Esophagus (tissue), 2 donors: ENCODE data around the gene RPS2. TPM values are rescaled to one million over a fixed set of nuclear protein-coding genes. Genes with fewer than 3 reads are reported as not detected.

Experiments
- H3K27ac ChIP-seq, 2 donors: one replicate each; pipeline ENCODE4 v1.5.1; 2013; ENCODE audit warnings: low read depth in 2 of 2, mild to moderate bottlenecking in 2 of 2, inconsistent platforms in 1 of 2, low read length in 1 of 2, moderate library complexity in 1 of 2
- H3K27me3 ChIP-seq, 2 donors: one replicate each; pipeline ENCODE4 v1.6.1; 2013; ENCODE audit warnings: low read length in 2 of 2, control low read depth in 1 of 2, mild to moderate bottlenecking in 1 of 2; ENCODE audit not compliant: insufficient read depth in 2 of 2, control insufficient read depth in 1 of 2
- H3K36me3 ChIP-seq, 2 donors: one replicate each; pipeline ENCODE4 v1.6.1; 2013; ENCODE audit warnings: low read length in 1 of 2; ENCODE audit not compliant: control insufficient read depth in 2 of 2, insufficient read depth in 2 of 2
- H3K4me1 ChIP-seq, 2 donors: one replicate each; pipeline ENCODE4 v1.6.1; 2013; ENCODE audit warnings: low read length in 1 of 2; ENCODE audit not compliant: control insufficient read depth in 2 of 2, insufficient read depth in 2 of 2
- H3K4me3 ChIP-seq, 2 donors: one replicate each; pipeline ENCODE4 v1.5.1; 2013; ENCODE audit warnings: low read length in 2 of 2, mild to moderate bottlenecking in 2 of 2, low read depth in 1 of 2, moderate library complexity in 1 of 2
- H3K9me3 ChIP-seq, 2 donors: one replicate each; pipeline ENCODE4 v1.6.1; 2013; ENCODE audit warnings: mild to moderate bottlenecking in 2 of 2, low read depth in 1 of 2, low read length in 1 of 2, moderate library complexity in 1 of 2; ENCODE audit not compliant: control insufficient read depth in 2 of 2, insufficient read depth in 1 of 2
- WGBS, 2 donors: extraction: QIAGEN DNeasy Blood & Tissue Kit; methylation state at CpG; one replicate each; pipeline ENCODE4 v1.1.7; 2013; 5-methylcytosine and 5-hydroxymethylcytosine counted together
- polyA plus RNA-seq, 2 donors: library from polyadenylated mRNA; stranded (reverse); fragments of 200-250 nt; gene quantifications; one replicate each; pipeline ENCODE4 v1.2.3, GENCODE V29; 2013
- donor health status: healthy with polysubstance abuse.
- donor health status: Bipolar disorder and iron deficiency.

The RPS2 gene
- polyA plus RNA-seq, 2 donors = 2,871 to 3,908 TPM

DNA sequence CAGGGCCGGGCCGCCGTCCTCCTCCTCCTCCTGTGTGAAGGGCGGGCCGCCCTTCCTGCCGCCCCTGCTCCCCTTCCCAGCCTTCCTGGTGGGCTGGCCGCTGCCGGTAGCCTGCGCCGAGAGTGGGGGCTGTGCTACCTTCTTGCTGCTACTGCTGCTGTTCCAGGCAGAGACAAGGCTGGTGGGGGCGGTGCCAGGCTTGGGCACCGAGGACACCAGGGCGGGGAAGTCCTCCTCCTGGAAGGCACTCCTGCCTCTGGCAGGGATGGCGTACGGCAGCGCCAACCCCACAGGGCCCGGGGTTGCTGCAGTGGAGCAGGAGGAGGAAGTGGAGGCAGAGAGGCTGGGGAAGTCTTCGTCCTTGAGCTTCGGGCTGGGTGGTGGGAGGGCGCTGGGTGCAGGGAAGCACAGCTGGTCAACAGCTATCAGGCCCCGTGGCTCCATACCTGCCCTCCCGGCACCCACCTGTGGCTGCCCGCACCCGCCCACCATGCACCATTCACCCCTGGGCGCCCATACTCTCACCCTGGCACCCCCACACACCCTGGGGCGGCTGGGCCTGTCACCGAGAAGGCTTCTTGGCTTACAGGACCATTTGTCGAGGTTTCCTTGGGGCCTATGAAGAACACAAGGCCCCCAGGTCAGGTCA, 35.4 kb upstream of the RPS2 start:
- WGBS, 2 donors = 85 to 86% methylated on average over 27 to 28 of the region's 28 CpGs

GRCh38 chr16:1998852-1999801, 34.5 kb upstream of the RPS2 start:
- H3K27ac ChIP-seq = peak overlapping the region; percentile 20 to 21
- no peaks in the 10 kb centered on the region for H3K9me3 ChIP-seq
- 93 to 94% methylated on average over 39 of the region's 39 CpGs for WGBS, 2 donors
- peaks cover 2 to 11% of the 10 kb centered on the region in 2 donors for H3K4me1 ChIP-seq
- no peaks in the 10 kb centered on the region for H3K27me3 ChIP-seq
- peaks cover 15 to 60% of the 10 kb centered on the region in 2 donors for H3K36me3 ChIP-seq
- H3K4me3 ChIP-seq = no peak overlapping the region

More for the DNA sequence above, 35.4 kb upstream of the RPS2 start:
- Histone ChIP-seq H3K36me3 (peaks cover 15 to 62% of the 10 kb centered on the region in 2 donors), H3K27me3 (no peaks in the 10 kb centered on the region), H3K9me3 (no peaks in the 10 kb centered on the region), H3K4me1 (peaks cover 5 to 18% of the 10 kb centered on the region in 2 donors), H3K27ac (no peak overlapping the region), H3K4me3 (peak overlapping the region in 1 of 2 donors; percentile 13)

DNA sequence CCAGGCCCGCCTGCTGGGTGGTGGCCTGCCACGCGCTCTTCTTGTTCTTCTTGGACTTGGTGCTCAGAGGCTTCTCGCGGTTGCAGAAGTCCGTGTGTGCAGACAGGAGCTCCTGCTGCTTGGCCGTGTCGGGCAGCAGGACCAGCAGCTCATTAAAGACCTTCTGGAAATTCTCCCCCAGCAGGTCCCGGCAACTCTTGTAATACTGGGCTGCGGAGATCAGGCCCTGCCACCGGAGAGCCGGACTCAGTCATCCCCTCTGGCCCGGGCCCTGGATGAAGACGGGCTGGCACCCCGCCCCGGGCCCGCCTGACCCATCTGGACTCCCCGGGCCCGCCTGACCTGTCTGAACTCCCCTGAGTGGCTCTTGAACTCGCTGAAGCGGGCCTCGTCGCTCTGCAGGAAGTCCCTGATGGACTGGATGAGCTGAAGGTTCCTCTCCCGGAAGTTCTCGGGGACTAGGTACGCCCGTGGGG, 33.8 kb upstream of the RPS2 start:
- Histone ChIP-seq H3K4me1 (peaks cover 0 to 9% of the 10 kb centered on the region in 2 donors), H3K36me3 (peaks cover 15 to 59% of the 10 kb centered on the region in 2 donors), H3K27me3 (no peaks in the 10 kb centered on the region), H3K4me3 (no peak overlapping the region), H3K27ac (peak overlapping the region; percentile 29 to 74), H3K9me3 (no peaks in the 10 kb centered on the region)
- 85 to 87% methylated on average over 27 of the region's 27 CpGs for WGBS, 2 donors

DNA sequence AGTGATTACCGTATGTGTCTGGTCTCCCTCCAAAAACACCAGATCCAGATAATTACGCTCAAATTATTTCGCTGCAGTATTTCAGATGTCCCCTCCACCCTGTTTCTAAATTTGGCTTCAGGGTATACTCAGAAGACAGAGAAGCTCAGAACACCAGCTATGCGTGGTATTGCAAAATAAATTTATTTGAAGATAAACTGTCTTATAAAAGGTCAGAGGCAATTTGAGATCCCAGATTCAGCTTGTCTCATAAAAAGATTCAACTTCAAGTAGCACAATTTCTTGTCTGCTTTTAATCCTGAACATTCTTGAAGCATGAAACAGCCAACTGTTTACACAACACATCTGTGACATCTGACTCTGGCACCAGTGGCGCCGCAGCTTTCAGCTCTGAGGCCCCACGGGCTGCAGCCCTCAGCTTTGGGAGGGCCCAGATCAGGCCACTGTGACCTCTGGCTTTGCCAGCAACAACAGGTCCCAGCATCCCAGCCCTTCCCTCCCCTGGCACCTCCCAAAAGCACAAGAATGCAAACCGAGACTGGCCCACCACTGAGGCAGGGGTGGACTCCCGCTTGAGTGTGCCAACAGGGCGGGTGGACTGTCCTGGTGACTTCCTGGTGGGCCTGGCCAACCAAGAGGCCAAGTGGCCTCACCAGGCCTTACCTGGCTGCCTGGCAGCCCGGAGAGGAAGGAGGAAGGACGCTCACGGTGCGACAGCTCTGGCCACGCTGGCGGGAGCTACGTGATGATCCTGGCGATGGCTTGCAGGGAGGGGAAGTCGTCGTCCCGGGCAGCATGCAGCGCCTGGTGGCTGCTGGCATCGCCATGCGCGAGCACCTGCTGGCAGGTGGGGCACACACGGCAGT, 33.1 kb upstream of the RPS2 start:
- Histone ChIP-seq H3K4me1 (peaks cover 0 to 10% of the 10 kb centered on the region in 2 donors), H3K27me3 (no peaks in the 10 kb centered on the region), H3K9me3 (no peaks in the 10 kb centered on the region), H3K36me3 (peaks cover 15 to 52% of the 10 kb centered on the region in 2 donors), H3K27ac (peak overlapping the region; percentile 68 to 74), H3K4me3 (no peak overlapping the region)
- 73 to 77% methylated on average over 26 of the region's 26 CpGs for WGBS, 2 donors

- WGBS, 2 donors = 55% methylated on average over 2 of the region's 2 CpGs
- no peak overlapping the region for H3K4me3 ChIP-seq
- peaks cover 0 to 15% of the 10 kb centered on the region in 2 donors for H3K36me3 ChIP-seq
These were observed 29.1 kb upstream of the RPS2 start for GRCh38 chr16:1993731-1994131.

GRCh38 chr16:1992704-1993317, 28.2 kb upstream of the RPS2 start:
- Histone ChIP-seq H3K27me3 (peaks cover 0 to 18% of the 10 kb centered on the region in 2 donors), H3K9me3 (peaks cover 0 to 4% of the 10 kb centered on the region in 2 donors), H3K36me3 (peaks cover 0 to 6% of the 10 kb centered on the region in 2 donors), H3K27ac (peak overlapping the region in 1 of 2 donors; percentile 76), H3K4me1 (peaks cover 7 to 27% of the 10 kb centered on the region in 2 donors), H3K4me3 (no peak overlapping the region)
- 53 to 63% methylated on average over 43 to 50 of the region's 50 CpGs for WGBS, 2 donors

More at GRCh38 chr16:1993731-1994131, 29.1 kb upstream of the RPS2 start:
- Histone ChIP-seq H3K9me3 (peaks cover 0 to 4% of the 10 kb centered on the region in 2 donors), H3K27ac (peak overlapping the region; percentile 52 to 76), H3K27me3 (peaks cover 0 to 18% of the 10 kb centered on the region in 2 donors), H3K4me1 (peaks cover 7 to 27% of the 10 kb centered on the region in 2 donors)

GRCh38 chr16:1991948-1992703, 27.5 kb upstream of the RPS2 start:
- H3K36me3 ChIP-seq = peaks cover 0 to 2% of the 10 kb centered on the region in 2 donors
- peak overlapping the region; percentile 9 to 49 for H3K4me3 ChIP-seq
- H3K4me1 ChIP-seq = peaks cover 7 to 27% of the 10 kb centered on the region in 2 donors
- H3K27ac ChIP-seq = peak overlapping the region in 1 of 2 donors; percentile 65
- peaks cover 0 to 18% of the 10 kb centered on the region in 2 donors for H3K27me3 ChIP-seq
- H3K9me3 ChIP-seq = peaks cover 0 to 4% of the 10 kb centered on the region in 2 donors
- WGBS, 2 donors = 7 to 11% methylated on average over 52 to 96 of the region's 96 CpGs

GRCh38 chr16:1991588-1991947, 26.9 kb upstream of the RPS2 start:
- Histone ChIP-seq H3K27ac (peak overlapping the region in 1 of 2 donors; percentile 65), H3K9me3 (peaks cover 0 to 4% of the 10 kb centered on the region in 2 donors), H3K4me1 (peaks cover 7 to 27% of the 10 kb centered on the region in 2 donors), H3K36me3 (peaks cover 0 to under 1% of the 10 kb centered on the region in 2 donors), H3K27me3 (peaks cover 0 to 18% of the 10 kb centered on the region in 2 donors), H3K4me3 (peak overlapping the region; percentile 9 to 49)
- WGBS, 2 donors = 13% methylated on average over 21 to 22 of the region's 22 CpGs
